Thymus (tissue), 11 donors: ENCODE data around the gene SLC25A22. TPM values are rescaled to one million over a fixed set of nuclear protein-coding genes. Genes with fewer than 3 reads are reported as not detected.

Source experiments
- DNase-seq, 9 donors: peaks; one replicate each; pipeline ENCODE4 v3.0.0-alpha.2; 2013; ENCODE audit warnings: low spot score in 9 of 9, low read depth in 6 of 9, missing footprints in 1 of 9
- H3K27ac ChIP-seq, 2 donors: one replicate each; pipeline ENCODE4 v1.5.1; 2013; ENCODE audit warnings: control low read depth in 1 of 2, low read depth in 1 of 2, low read length in 1 of 2, mild to moderate bottlenecking in 1 of 2, moderate library complexity in 1 of 2
- H3K27me3 ChIP-seq, 2 donors: one replicate each; pipeline ENCODE4 v1.5.1; 2013; ENCODE audit warnings: low read length in 1 of 2; ENCODE audit not compliant: control insufficient read depth in 2 of 2, insufficient read depth in 1 of 2
- H3K36me3 ChIP-seq, 2 donors: one replicate each; pipeline ENCODE4 v1.5.1; 2013; ENCODE audit warnings: low read length in 1 of 2, mild to moderate bottlenecking in 1 of 2, moderate library complexity in 1 of 2; ENCODE audit not compliant: control insufficient read depth in 2 of 2, insufficient read depth in 2 of 2
- H3K4me1 ChIP-seq, 2 donors: one replicate each; pipeline ENCODE4 v1.5.1; 2013; ENCODE audit warnings: low read length in 2 of 2; ENCODE audit not compliant: control insufficient read depth in 2 of 2, insufficient read depth in 2 of 2
- H3K4me3 ChIP-seq, 2 donors: one replicate each; pipeline ENCODE4 v1.5.1; 2013; ENCODE audit warnings: low read length in 2 of 2, control low read depth in 1 of 2, mild to moderate bottlenecking in 1 of 2
- H3K9me3 ChIP-seq, 2 donors: one replicate each; pipeline ENCODE4 v1.5.1; 2013; ENCODE audit warnings: low read length in 1 of 2, mild to moderate bottlenecking in 1 of 2; ENCODE audit not compliant: control insufficient read depth in 2 of 2, insufficient read depth in 1 of 2
- WGBS: extraction: QIAGEN DNeasy Blood & Tissue Kit; methylation state at CpG from one replicate; pipeline ENCODE4 v1.1.7; 2013; 5-methylcytosine and 5-hydroxymethylcytosine counted together
- polyA plus RNA-seq: library from polyadenylated mRNA; stranded (reverse); fragments of 200-250 nt; gene quantifications from one replicate; pipeline ENCODE4 v1.2.3, GENCODE V29; 2013
- total RNA-seq: library from RNA; stranded (reverse); fragments of 120-200 nt; gene quantifications from one replicate; pipeline ENCODE4 v1.2.4, GENCODE V29; 2013
- donor health status: healthy.

The SLC25A22 gene
- total and polyA plus RNA-seq, 2 donors = 5.7 to 11.8 TPM

DNA sequence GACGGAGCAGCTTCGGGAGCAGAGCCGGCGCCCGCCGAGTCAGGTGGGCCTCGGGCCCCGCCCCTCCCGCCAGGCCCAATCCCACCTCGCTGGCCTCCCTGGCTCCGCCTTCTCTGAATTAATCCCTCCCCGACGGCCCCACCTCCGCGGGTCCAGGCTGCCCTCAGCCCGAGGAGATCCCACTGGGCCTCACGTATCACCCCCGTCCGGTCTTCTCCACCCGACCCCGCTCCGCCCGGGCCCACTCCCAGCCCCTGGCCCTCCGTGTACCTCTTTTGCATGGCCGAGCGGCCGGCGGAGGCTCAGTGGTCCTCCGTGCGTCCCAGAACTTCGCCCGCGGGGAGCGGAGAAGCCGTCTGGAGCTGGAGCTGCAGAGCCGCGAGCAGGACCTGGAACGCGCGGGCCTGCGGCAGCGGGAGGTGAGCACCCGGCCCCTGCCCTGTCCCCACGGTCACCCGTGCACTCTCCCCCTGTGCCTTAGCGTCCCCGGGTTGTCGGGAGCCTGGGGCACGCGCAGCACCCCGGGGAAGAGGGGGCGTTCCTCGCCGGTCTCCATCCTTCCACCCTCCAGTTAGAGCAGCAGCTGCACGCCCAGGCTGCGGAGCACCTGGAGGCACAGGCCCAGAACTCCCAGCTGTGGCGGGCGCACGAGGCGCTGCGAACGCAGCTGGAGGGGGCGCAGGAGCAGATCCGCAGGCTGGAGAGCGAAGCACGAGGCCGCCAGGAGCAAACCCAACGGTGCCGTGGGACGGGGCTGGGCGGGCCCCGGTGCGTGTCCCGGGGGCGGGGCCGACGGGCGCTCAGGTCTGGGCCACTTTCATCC is 32.4 kb upstream of the SLC25A22 start:
- H3K27me3 ChIP-seq = peaks cover 85 to 97% of the 10 kb centered on the region in 2 donors
- WGBS = 3% methylated on average over 78 of the region's 78 CpGs
- H3K36me3 ChIP-seq = peaks cover 0 to under 1% of the 10 kb centered on the region in 2 donors
- H3K4me1 ChIP-seq = peaks cover 16 to 75% of the 10 kb centered on the region in 2 donors
- H3K9me3 ChIP-seq = peaks cover 6 to 35% of the 10 kb centered on the region in 2 donors
- no peak overlapping the region for H3K27ac ChIP-seq
- DNase-seq = peak in 4 of 9 donors; percentile 64 to 83 (median 72)
- H3K4me3 ChIP-seq = peak overlapping the region in 1 of 2 donors; percentile 33

DNA sequence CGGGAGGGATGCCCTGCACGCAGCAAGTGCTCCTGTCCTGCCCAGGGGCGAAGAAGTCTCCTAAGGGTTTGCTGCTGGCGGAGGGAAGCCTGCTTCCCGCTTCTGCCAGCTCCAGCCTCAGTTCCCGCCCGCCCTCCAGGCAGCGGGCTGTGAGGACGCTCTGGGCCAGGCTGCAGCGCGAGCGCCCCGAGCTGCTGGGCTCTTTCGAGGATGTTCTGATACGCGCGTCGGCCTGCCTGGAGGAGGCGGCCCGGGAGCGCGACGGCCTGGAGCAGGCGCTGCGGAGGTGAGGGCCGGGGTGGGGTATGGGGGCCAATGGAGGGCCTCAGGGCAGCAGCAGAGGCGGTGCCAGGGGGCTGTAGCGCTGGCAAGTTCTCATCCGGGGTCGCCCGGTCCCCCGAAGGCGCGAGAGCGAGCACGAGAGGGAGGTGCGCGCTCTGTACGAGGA is 31.8 kb upstream of the SLC25A22 start:
- peaks cover 6 to 35% of the 10 kb centered on the region in 2 donors for H3K9me3 ChIP-seq
- WGBS = 4% methylated on average over 39 of the region's 39 CpGs
- H3K27ac ChIP-seq = no peak overlapping the region
- H3K4me3 ChIP-seq = peak overlapping the region in 1 of 2 donors; percentile 33
- peaks cover 81 to 96% of the 10 kb centered on the region in 2 donors for H3K27me3 ChIP-seq
- H3K4me1 ChIP-seq = peaks cover 16 to 81% of the 10 kb centered on the region in 2 donors
- peaks cover 5 to 6% of the 10 kb centered on the region in 2 donors for H3K36me3 ChIP-seq
- DNase-seq = no peak

DNA sequence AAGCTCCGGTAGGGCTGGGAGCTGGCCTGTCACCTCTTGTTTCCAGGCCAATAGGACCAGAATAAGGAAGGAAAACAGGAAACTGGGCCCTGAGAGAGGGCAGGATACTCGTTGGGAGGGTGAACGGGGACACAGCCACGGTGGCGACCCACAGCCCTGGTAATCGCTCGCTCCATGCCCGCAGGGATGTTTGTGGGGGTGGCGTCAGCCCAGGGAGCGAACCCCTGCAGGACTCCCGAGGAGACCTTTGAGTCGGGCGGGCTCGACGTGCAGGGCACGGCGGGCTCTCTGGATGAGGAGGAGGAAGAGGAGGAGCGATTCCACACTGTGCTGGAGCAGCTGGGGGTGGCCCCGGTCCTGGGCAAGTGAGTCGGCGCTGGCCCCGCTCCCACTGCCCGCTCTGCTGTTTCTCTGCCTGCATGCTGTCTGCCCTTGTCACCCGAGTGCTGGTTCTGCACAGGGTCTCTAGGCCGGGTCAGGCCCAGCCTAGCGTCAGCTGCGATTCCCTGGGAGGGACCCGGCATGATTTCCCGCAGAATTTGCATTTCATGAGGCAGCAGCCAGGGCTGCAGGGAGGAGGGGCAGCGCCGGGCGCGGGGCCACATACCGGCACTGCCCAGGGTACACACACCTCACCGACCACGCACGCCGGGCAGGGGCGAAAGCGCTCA is 31.2 kb upstream of the SLC25A22 start:
- Histone ChIP-seq H3K27ac (no peak overlapping the region), H3K27me3 (peaks cover 79 to 91% of the 10 kb centered on the region in 2 donors), H3K36me3 (peaks cover 6 to 11% of the 10 kb centered on the region in 2 donors), H3K9me3 (peaks cover 6 to 35% of the 10 kb centered on the region in 2 donors), H3K4me3 (peak overlapping the region in 1 of 2 donors; percentile 26), H3K4me1 (peaks cover 16 to 82% of the 10 kb centered on the region in 2 donors)
- DNase-seq = no peak
- 8% methylated on average over 40 of the region's 40 CpGs for WGBS

DNA sequence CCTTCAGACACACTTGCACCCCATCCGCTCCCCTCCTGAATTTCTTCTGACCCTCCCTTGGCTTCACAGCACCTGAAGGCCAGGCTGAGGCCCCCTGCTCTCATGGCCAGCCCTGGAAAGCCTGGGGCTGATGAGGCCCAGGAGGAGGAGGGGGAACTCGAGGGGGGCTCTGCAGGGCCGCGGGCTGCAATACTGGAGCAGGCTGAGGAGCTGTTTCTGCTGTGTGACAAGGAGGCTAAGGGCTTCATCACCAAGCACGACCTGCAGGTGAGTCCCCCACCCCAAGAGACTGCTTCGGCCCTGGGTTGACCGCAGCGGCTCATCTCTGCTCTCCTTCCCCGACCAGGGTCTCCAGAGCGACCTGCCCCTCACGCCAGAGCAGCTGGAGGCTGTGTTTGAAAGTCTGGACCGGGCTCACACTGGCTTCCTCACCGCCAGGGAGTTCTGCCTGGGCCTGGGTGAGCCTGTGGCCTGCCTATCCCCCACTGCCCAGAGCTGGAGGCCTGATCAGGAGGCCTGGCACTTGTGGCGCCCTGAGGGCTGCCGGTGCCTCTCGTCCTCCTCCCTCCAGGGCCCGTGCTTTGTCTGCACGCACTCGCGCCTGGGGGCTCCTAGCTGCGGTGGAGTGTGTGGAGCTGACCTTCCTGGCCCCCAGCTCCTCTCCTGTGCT is 30.6 kb upstream of the SLC25A22 start:
- Histone ChIP-seq H3K9me3 (peaks cover 6 to 35% of the 10 kb centered on the region in 2 donors), H3K27ac (no peak overlapping the region), H3K27me3 (peaks cover 75 to 84% of the 10 kb centered on the region in 2 donors), H3K36me3 (peaks cover 12 to 17% of the 10 kb centered on the region in 2 donors), H3K4me1 (peaks cover 16 to 81% of the 10 kb centered on the region in 2 donors), H3K4me3 (no peak overlapping the region)
- DNase-seq = no peak
- WGBS = 67% methylated on average over 21 of the region's 21 CpGs

DNA sequence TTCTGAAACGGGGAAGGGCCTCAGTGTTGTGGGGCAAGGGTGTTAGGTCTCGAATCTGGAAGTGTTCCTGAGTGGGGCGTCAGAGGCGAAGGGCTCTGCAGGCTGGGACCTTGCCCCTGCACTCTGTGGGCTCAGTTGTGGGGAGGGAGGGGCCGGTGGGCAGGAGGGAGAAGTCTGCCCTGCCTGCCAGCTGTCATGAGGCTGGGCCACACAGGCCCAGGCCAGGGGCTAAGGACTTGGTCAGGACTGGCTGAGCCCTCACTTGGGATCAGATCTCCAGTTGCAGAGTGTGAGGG is 29.8 kb upstream of the SLC25A22 start, which contains the start of gene CRACR2B:
Gene CRACR2B, plus strand, starts transcription at position 23 of the 296 bp plus-strand sequence. CDS start 689 bp downstream, outside the sequence.
- no peak within 1 kb of the TSS for H3K27ac ChIP-seq
- peak within 1 kb of the TSS in 1 of 2 donors; percentile 44 for H3K4me3 ChIP-seq
- 60% methylated on average over 5 of the region's 5 CpGs for WGBS
- H3K27me3 ChIP-seq = peaks cover 67 to 77% of the 10 kb centered on the region in 2 donors
- H3K4me1 ChIP-seq = peaks cover 11 to 77% of the 10 kb centered on the region in 2 donors
- no peak for DNase-seq
- peaks cover 6 to 35% of the 10 kb centered on the region in 2 donors for H3K9me3 ChIP-seq
- H3K36me3 ChIP-seq = peaks cover 14 to 23% of the 10 kb centered on the region in 2 donors

DNA sequence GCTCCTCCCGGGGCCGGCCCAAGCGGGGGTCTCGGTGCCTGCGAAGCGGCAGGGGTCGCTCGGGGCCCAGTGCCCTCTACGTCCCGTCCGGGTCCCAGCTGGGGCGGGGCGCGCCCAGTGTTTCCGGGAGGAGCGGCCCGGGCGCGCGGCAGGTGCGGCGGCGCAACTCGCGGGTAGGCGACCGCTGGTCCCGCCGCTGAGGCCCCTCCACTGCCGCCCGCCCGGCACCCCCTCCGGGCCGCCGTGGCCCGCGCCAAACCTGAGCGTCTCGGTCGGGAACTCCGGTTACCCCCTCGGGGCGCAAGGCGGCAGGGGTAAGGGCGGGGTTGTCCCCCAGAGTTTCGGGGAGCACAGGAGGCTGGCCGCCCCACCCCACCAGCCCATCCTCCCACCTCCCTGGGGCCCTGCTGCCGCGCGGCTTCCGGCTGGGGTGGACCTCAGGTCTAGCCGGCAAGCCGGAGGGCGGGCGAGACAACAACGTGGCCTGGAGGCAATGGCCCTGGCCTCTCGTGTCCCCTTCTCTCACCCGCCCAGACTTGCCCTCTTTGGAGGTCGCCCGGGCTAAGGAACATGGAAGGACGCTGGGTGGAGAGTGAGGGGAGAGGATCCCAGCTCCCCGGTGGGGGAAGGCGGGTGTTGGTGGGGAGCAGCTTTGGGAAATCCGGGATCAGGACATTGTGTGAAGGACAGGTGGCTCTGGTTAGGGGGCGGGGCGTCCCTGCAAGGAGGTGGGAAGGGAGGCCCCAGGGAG is 29.2 kb upstream of the SLC25A22 start:
- peaks cover 62 to 73% of the 10 kb centered on the region in 2 donors for H3K27me3 ChIP-seq
- no peak for DNase-seq
- H3K4me1 ChIP-seq = peaks cover 11 to 74% of the 10 kb centered on the region in 2 donors
- H3K4me3 ChIP-seq = peak overlapping the region in 1 of 2 donors; percentile 44
- 8% methylated on average over 66 of the region's 66 CpGs for WGBS
- H3K27ac ChIP-seq = no peak overlapping the region
- H3K36me3 ChIP-seq = peaks cover 17 to 27% of the 10 kb centered on the region in 2 donors
- peaks cover 6 to 34% of the 10 kb centered on the region in 2 donors for H3K9me3 ChIP-seq

DNA sequence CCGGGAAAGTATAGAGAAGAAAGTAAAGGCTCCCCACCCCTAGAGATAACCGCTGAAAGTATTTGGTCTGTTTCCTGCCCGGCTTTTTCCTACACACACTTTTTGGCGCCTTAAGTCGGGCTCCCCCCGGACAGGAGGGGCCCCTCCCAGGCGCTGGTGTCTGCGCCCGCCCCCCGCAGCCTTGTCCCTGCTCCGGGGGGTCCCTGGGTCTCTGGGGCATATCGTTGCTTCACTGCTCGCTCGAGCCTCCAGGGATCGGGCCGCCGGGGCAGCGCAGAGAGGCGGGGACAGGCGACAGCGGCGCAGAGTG is 28.7 kb upstream of the SLC25A22 start:
- Histone ChIP-seq H3K36me3 (peaks cover 18 to 32% of the 10 kb centered on the region in 2 donors), H3K4me1 (peaks cover 11 to 70% of the 10 kb centered on the region in 2 donors), H3K4me3 (peak overlapping the region in 1 of 2 donors; percentile 44), H3K27me3 (peaks cover 57 to 68% of the 10 kb centered on the region in 2 donors), H3K27ac (no peak overlapping the region), H3K9me3 (peaks cover 6 to 29% of the 10 kb centered on the region in 2 donors)
- DNase-seq = no peak
- WGBS = 1% methylated on average over 22 of the region's 22 CpGs

DNA sequence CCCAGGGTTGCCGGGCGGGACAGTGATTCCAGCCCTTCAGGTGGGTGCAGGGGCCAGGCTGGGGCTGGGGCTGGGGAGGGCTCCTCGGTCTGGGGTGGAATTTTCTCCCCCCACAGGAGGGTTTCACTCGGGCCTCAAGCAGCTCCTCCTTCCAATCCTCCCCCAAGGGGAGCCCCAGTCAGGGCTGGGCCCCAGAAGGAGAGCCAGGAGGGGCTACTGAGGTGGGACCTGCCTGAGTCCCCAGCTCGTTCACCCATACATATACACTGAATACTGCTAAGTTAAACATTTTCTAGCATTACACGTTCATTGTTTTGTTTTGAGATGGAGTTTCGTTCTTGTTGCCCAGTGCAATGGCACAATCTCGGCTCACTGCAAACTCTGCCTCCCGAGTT is 28.1 kb upstream of the SLC25A22 start:
- no peak overlapping the region for H3K4me3 ChIP-seq
- 92% methylated on average over 9 of the region's 9 CpGs for WGBS
- DNase-seq = no peak
- peaks cover 7 to 69% of the 10 kb centered on the region in 2 donors for H3K4me1 ChIP-seq
- no peak overlapping the region for H3K27ac ChIP-seq
- peaks cover 18 to 37% of the 10 kb centered on the region in 2 donors for H3K36me3 ChIP-seq
- peaks cover 51 to 62% of the 10 kb centered on the region in 2 donors for H3K27me3 ChIP-seq
- peaks cover 5 to 23% of the 10 kb centered on the region in 2 donors for H3K9me3 ChIP-seq
